PC-9 (cell line): ENCODE results near the gene POU2AF1.

Experiments
- EZH2 ChIP-seq: fragments of 200-600 bp; sonication (generic); IDR thresholded peaks from 2 replicates; pipeline ENCODE4 v1.8.0; 2017; ENCODE audit warnings: antibody characterized with exemption, low read depth
- TF ChIP-seq, protein P1 (sequence below): fragments of 200-600 bp; sonication (generic); conservative IDR thresholded peaks from 2 replicates; pipeline ENCODE4 v1.6.1; 2017; ENCODE audit warnings: mixed run types, antibody characterized with exemption, mild to moderate bottlenecking, moderate library complexity

DNA sequence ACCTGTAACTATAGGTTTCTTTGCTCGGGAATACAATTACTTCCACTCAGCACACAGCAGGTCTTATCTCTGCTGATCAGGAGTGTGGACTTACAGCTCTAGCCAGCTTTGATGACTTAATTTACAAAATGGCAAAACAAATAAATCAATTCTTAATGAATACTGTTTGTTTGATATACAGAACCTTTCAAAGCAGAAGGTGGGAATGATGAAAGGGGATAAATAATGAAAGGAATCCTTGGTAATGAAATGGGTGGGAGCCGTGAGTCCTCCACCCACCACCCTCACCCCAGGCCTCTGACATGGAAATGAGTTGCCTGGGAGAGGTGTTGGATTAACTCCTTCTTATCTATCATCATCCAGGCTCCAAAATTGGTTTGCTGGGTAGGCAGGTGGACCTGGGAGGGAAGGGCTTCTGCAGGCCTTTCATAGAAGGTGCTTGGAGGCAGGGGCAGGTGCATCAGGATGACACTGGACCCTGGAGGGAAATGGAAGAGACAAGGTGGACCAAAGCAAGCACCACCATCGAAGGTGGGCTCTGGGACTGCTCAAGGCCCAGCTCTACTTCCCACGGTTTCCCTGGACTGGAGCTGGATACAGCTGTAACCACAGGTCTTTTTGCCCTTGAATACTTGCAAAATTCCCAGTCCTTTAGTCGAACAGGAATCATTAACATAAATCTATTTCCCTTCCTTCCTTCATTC is 23.0 kb downstream of the POU2AF1 start:
- TF ChIP-seq, protein P1, sequence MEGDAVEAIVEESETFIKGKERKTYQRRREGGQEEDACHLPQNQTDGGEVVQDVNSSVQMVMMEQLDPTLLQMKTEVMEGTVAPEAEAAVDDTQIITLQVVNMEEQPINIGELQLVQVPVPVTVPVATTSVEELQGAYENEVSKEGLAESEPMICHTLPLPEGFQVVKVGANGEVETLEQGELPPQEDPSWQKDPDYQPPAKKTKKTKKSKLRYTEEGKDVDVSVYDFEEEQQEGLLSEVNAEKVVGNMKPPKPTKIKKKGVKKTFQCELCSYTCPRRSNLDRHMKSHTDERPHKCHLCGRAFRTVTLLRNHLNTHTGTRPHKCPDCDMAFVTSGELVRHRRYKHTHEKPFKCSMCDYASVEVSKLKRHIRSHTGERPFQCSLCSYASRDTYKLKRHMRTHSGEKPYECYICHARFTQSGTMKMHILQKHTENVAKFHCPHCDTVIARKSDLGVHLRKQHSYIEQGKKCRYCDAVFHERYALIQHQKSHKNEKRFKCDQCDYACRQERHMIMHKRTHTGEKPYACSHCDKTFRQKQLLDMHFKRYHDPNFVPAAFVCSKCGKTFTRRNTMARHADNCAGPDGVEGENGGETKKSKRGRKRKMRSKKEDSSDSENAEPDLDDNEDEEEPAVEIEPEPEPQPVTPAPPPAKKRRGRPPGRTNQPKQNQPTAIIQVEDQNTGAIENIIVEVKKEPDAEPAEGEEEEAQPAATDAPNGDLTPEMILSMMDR: no peak
- TF ChIP-seq EZH2: no peak
